Stimulated activated CD4-positive, alpha-beta T cell treated with anti-CD3 and anti-CD28 coated beads, Interleukin-4, amount 100 ng/mL, for 1 hour (primary cell): ENCODE results near the gene TRMO.

Experiments
- DNase-seq: peaks from one replicate; pipeline ENCODE4 v3.0.0-alpha.2; 2020

Gene TRMO

GRCh38 chr9:97857606-97858392 is 64.5 kb downstream of the TRMO start:
- no peak for DNase-seq

- DNase-seq, result no peak
Observed at GRCh38 chr9:97856857-97857605, 65.3 kb downstream of the TRMO start.

- no peak for DNase-seq
Observed at GRCh38 chr9:97855899-97856298, 66.4 kb downstream of the TRMO start.

- no peak for DNase-seq
Observed at GRCh38 chr9:97855486-97855875, 66.8 kb downstream of the TRMO start.

- no peak for DNase-seq
Observed at GRCh38 chr9:97854696-97855485, 67.4 kb downstream of the TRMO start.
